Stimulated activated naive B cell treated with anti-CD40 and anti-IgM and Interleukin-4, amounts not matched to agents 10 μg/mL and 1 μg/mL and 100 μg/mL, for 72 hours (primary cell): ENCODE measurements around the gene TNFRSF6B.
"Not testable (repeated sequence)": the region's sequence is repeated elsewhere in the genome, so short reads cannot be mapped to it uniquely, and the experiment has no call there.

Experiments used
- ATAC-seq, 2 donors: fragments of 150-1000 bp; cut with Tn5 transposase; replicated peaks; 2 replicates each; pipeline ENCODE4 v1.10.0; 2021; ENCODE audit warnings: moderate library complexity in 1 of 2
- DNase-seq: peaks from one replicate; pipeline ENCODE4 v3.0.0; 2021
- H3K27ac Mint-ChIP-seq: one replicate; pipeline ENCODE4 v1.8.0; 2022; ENCODE audit warnings: mild to moderate bottlenecking, mixed read lengths
- H3K27me3 Mint-ChIP-seq, 2 donors: one replicate each; pipeline ENCODE4 v1.8.0; 2022; ENCODE audit warnings: mixed read lengths in 2 of 2
- H3K36me3 Mint-ChIP-seq, 2 donors: one replicate each; pipeline ENCODE4 v1.8.0; 2022; ENCODE audit warnings: mixed read lengths in 2 of 2, mild to moderate bottlenecking in 1 of 2
- H3K4me1 Mint-ChIP-seq, 2 donors: one replicate each; pipeline ENCODE4 v1.8.0; 2022; ENCODE audit warnings: mixed read lengths in 2 of 2, mild to moderate bottlenecking in 1 of 2
- H3K4me3 Mint-ChIP-seq, 2 donors: one replicate each; pipeline ENCODE4 v1.8.0; 2022; ENCODE audit warnings: mild to moderate bottlenecking in 2 of 2, mixed read lengths in 2 of 2, moderate library complexity in 1 of 2
- H3K9me3 Mint-ChIP-seq, 2 donors: one replicate each; pipeline ENCODE4 v1.8.0; 2022; ENCODE audit warnings: mixed read lengths in 2 of 2, mild to moderate bottlenecking in 1 of 2

TNFRSF6B gene

DNA sequence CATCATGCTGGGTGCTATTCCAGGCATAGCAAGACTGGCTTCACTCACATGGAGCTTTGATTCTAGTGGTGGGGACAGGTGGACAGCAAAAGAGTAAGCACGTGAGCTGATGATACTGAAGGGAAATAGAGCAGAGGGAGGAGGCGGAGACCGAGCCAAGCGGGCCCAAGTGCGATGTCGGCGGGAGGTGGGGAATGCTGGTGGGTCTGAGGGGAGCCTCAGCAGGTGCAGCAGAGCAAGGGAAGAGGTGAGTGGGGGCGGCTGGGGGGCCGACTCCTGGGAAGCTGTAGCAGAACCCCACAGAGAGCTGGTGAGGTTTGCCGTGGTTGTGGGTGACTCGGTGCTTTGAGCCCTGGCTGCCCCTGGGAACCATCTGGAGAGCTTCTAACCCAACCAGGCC, 28.1 kb upstream of the TNFRSF6B start:
- no peak for DNase-seq
- Mint-ChIP-seq H3K4me1 (no peaks in the 10 kb centered on the region), H3K27ac (no peak overlapping the region), H3K4me3 (no peak overlapping the region), H3K27me3 (no peaks in the 10 kb centered on the region), H3K9me3 (no peaks in the 10 kb centered on the region), H3K36me3 (peaks cover 34 to 52% of the 10 kb centered on the region in 2 donors)
- no peak for ATAC-seq

DNA sequence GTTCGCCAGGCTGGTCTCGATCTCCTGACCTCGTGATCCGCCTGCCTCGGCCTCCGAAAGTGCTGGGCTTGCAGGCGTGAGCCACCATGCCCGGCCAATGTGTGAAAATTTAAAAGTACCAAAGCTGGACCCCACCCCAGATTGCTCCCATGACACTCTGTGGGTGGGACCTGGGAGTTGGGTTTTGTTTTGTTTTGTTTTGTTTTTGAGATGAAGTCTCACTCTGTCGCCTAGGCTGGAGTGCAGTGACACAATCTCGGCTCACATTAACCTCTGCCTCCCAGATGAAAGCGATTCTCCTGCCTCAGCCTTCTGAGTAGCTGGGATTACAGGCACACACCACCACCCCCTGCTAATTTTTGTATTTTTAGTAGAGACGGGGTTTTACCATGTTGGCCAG, 24.8 kb upstream of the TNFRSF6B start:
- not testable (repeated sequence) for ATAC-seq

DNA sequence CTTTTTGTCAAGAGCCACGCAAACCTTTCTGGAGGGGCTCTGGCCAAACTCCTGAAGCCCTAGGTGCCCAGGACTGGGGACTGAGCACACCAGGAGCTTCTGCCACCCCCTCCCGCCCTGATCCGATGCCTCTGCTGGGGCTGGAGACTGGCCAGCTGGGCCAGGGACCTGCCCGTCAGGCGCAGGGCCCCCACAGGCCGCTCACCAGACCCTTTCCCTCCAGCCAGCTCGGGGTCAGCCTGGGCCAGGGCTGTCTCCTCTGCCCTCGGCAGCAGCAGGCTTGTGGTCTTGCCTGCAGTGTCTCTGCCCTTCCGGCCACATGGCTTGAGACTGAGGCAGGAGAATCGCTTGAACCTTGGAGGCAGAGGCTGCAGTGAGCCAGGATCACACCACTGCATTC, 23.8 kb upstream of the TNFRSF6B start:
- DNase-seq (no peak), ATAC-seq (no peak)
- H3K4me1 Mint-ChIP-seq: no peaks in the 10 kb centered on the region
- no peaks in the 10 kb centered on the region for H3K9me3 Mint-ChIP-seq
- peaks cover 44 to 52% of the 10 kb centered on the region in 2 donors for H3K36me3 Mint-ChIP-seq
- H3K27ac Mint-ChIP-seq: no peak overlapping the region
- no peaks in the 10 kb centered on the region for H3K27me3 Mint-ChIP-seq
- no peak overlapping the region for H3K4me3 Mint-ChIP-seq

More for the DNA sequence above, 24.8 kb upstream of the TNFRSF6B start:
- H3K36me3 Mint-ChIP-seq: peaks cover 46 to 51% of the 10 kb centered on the region in 2 donors
- H3K27ac Mint-ChIP-seq, H3K9me3 Mint-ChIP-seq, DNase-seq, H3K4me1 Mint-ChIP-seq, H3K27me3 Mint-ChIP-seq, H3K4me3 Mint-ChIP-seq: not testable (repeated sequence)

DNA sequence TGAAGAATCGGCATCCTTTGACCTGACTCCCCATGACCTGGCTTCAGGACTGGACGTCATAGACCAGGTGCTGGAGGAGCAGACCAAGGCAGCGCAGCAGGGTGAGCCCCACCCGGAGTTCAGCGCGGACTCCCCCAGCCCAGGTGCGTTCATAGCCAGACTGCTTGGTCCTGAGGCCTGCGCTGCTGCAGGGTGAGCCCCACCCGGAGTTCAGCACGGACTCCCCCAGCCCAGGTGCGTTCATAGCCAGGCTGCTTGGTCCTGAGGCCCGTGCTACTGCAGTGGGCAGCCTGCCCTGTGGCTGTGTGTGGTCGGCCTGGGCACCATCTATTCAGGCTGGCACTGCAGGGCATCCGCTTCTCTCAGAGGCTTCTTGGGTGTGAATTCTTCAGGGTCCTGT, 22.5 kb upstream of the TNFRSF6B start:
- H3K4me1 Mint-ChIP-seq: no peaks in the 10 kb centered on the region

DNA sequence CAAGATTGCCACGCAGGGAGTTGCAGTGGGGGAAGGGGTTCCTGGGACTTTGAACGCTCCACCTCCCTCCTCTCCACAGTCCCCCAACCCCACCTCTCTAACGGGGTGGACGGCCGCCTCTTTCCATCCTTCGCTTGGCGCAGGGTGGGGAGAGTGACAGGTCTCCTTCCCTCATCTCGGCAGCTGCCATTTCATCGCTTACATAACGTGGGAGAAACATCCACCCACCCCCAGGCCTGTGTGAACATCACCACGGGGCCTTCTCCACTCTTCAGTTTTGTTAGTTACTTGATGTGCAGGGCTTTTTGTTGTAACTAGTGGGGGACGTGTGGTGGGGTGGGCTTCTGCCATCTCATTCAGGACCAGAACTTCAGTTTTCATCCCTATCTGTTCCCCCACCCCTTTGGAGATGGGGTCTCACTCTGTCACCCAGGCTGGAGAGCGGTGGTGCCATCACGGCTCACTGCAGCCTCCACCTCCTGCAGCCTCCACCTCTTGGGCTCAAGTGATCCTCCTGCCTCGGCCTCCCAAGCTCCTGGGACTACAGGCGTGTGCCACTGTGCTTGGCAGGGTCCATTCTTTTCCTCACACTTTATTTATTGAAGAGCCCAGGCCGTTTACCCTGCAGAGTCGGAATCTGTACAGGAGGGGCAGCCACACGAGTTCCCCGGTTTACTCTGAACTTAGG, 20.6 kb upstream of the TNFRSF6B start:
- no peak for ATAC-seq
- Mint-ChIP-seq H3K9me3 (no peaks in the 10 kb centered on the region), H3K27ac (no peak overlapping the region)

More for the DNA sequence above, 22.5 kb upstream of the TNFRSF6B start:
- Mint-ChIP-seq H3K9me3 (no peaks in the 10 kb centered on the region), H3K36me3 (peaks cover 44 to 52% of the 10 kb centered on the region in 2 donors), H3K27me3 (no peaks in the 10 kb centered on the region), H3K27ac (no peak overlapping the region), H3K4me3 (no peak overlapping the region)
- no peak for DNase-seq
- ATAC-seq: no peak

DNA sequence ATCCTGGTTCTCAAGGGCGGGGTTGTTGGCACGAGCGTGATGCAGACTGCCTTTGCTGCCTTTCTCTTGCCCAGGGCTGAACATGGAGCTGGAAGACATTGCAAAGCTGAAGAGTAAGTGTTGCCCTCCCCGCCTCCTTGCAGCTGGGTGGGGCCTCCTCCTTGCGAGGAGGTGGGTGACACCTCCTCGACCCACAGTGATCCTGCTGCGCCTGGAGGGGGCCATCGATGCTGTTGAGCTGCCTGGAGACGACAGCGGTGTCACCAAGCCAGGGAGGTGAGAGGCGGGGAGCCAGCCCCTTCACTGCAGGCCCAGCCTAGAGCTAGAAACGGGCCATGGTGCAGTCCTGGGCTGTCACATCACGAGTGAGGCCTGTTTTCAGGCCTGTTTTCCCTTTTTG, 18.4 kb upstream of the TNFRSF6B start:
- no peak overlapping the region for H3K4me3 Mint-ChIP-seq

More for the DNA sequence above, 20.6 kb upstream of the TNFRSF6B start:
- no peak for DNase-seq
- Mint-ChIP-seq H3K36me3 (peaks cover 40 to 49% of the 10 kb centered on the region in 2 donors), H3K27me3 (no peaks in the 10 kb centered on the region), H3K4me1 (no peaks in the 10 kb centered on the region), H3K4me3 (no peak overlapping the region)

DNA sequence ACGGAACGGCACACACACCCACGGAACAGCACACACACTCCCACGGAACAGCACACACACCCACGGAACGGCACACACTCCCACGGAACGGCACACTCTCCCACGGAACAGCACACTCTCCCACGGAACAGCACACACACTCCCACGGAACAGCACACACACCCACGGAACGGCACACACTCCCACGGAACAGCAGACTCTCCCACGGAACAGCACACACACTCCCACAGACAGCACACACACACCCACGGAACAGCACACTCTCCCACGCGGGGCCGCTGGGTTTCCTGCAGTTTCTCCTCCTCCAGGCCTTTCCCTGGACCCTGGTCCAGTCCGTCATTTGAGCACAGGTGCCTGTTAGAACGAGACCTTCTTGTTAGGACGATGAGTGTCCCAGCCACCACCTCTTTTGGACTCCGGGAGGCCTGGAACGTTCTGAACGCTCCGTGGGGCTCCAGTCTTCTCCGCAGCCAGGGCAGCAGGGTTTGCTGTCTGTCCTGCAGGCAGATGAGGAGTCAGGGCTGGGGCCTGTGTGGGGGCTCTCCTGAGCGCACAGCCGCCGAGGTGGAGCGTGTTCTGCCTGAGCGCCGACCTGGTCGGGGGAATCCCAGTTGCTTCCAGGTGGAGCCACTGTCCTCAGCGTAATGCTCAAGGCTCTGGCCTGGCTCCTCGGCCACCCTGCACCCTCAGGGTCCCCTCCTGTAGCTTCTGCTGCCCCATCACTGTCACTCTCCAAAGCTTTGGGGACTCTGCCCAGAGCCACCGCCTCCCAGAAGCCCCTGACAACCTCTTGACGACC, 17.6 kb upstream of the TNFRSF6B start:
- Mint-ChIP-seq H3K36me3 (peaks cover 41 to 42% of the 10 kb centered on the region in 2 donors), H3K4me1 (no peaks in the 10 kb centered on the region), H3K9me3 (no peaks in the 10 kb centered on the region), H3K4me3 (no peak overlapping the region), H3K27me3 (no peaks in the 10 kb centered on the region), H3K27ac (no peak overlapping the region)
- no peak for DNase-seq
- ATAC-seq: no peak

More for the DNA sequence above, 18.4 kb upstream of the TNFRSF6B start:
- no peak for ATAC-seq
- no peak overlapping the region for H3K27ac Mint-ChIP-seq
- H3K36me3 Mint-ChIP-seq: peaks cover 40% of the 10 kb centered on the region in 2 donors
- H3K9me3 Mint-ChIP-seq: no peaks in the 10 kb centered on the region
- no peaks in the 10 kb centered on the region for H3K4me1 Mint-ChIP-seq
- DNase-seq: no peak
- no peaks in the 10 kb centered on the region for H3K27me3 Mint-ChIP-seq

DNA sequence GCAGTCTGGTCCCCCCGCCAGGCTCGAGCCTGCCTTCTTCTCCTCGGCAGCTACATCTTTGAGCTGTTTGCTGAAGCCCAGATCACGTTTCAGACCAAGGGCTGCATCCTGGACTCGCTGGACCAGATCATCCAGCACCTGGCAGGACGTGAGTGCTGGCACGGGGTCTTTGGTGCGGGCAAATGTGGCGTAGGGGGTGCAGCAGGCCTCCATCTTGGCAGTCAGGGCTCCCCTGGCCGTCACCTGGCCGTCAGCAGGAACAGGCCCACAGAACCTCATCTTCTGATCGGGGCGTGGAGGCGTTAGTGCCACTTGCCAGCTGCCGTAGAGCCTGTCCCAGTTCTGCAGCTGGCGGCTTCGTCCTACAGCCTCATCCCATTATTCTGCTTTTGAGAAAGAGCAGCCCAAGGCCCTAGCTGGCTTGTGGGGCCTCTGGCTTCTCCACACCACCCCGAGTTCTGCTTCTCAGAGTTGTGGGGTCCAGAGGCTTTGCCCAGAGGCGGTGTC, 16.6 kb upstream of the TNFRSF6B start:
- Mint-ChIP-seq H3K27me3 (no peaks in the 10 kb centered on the region), H3K4me3 (no peak overlapping the region), H3K27ac (no peak overlapping the region), H3K36me3 (peaks cover 41 to 43% of the 10 kb centered on the region in 2 donors), H3K9me3 (no peaks in the 10 kb centered on the region), H3K4me1 (no peaks in the 10 kb centered on the region)
- ATAC-seq (no peak), DNase-seq (no peak)

DNA sequence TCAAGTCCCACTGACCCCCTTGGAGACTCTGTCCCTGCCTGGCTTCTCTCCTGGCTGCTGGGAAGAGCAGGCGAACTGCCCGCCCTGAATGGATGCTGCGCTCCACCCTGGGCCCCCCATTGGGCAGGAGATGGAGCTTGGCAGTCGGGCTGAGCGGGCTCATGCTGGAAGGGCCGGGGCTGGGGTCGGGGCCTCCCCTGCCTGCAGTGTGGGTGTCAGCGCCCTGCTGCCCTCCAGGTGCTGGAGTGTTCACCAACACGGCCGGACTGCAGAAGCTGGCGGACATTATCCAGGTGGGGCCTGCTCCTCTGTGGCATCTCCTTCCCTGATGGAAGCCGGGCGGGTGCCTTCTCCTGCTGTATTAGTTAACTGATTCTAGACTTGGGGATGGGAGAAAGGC, 16.0 kb upstream of the TNFRSF6B start:
- Mint-ChIP-seq H3K36me3 (peaks cover 38 to 43% of the 10 kb centered on the region in 2 donors), H3K4me3 (no peak overlapping the region), H3K27ac (no peak overlapping the region), H3K27me3 (no peaks in the 10 kb centered on the region), H3K9me3 (no peaks in the 10 kb centered on the region), H3K4me1 (no peaks in the 10 kb centered on the region)
- DNase-seq (no peak), ATAC-seq (no peak)

DNA sequence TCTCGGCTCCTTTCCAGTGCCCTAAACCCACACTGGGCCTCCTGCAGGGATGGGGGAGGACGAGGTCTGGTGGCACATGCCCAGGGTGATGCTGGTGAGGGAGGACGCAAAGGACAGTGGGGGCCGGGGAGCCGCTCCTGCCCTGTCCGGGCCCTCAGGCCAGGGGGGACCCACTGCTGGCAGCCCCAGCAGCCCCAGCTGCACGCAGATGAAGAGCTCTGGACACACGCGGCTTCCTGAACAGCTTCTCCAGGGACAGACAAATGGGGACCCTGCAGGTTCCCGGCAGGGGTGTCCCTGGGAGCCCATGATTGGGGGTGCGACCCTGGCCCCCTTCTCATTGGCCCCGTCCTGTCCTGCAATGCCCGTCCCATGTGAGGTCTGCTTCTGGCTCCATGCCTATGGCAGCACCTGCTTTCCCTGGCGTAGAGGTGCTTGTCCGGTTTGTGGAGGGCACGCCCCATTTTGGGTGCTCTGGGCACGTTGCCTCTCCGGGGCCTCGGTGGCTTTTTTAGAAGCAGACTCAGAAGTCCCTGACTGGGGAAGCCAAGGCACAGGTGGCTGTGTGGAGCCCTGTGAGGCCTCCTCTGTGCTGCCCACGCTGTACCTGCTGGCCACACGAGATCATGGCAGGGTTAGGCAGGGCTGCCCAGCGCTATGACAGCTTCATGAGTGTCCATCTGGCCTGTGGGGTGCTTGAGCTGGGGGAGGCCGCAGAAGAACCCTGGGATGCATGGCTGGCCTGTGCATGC, 15.4 kb upstream of the TNFRSF6B start:
- peaks cover 32 to 37% of the 10 kb centered on the region in 2 donors for H3K36me3 Mint-ChIP-seq
- ATAC-seq: no peak

DNA sequence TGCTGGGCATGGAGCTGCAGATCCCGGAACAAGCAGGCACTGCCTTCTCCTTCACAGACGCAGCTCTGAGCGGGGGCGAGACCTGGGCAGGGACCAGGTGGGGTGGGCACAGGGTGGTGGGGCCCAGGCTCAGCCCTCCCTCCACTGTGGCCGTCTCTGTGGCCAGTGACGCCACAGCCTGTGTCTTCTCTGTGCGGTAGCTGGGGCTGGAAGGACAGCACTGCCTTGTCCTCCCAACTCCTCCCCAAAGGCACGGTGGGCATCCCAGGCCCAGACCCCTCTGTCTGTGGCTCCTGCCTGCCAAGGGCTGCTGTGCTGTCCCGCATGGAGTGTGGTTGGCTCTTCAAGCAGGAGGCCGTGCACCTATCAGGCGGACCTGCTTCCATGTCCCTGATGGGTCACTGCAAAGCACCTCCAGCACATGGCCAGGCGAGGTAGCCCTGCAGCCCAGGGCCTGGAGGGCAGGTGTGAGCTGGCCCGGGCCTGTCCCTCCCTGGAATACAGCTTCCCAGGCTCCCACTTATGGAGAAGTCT, 14.8 kb upstream of the TNFRSF6B start:
- Mint-ChIP-seq H3K9me3 (no peaks in the 10 kb centered on the region), H3K27ac (no peak overlapping the region), H3K27me3 (no peaks in the 10 kb centered on the region), H3K4me1 (peaks cover 0 to under 1% of the 10 kb centered on the region in 2 donors), H3K4me3 (no peak overlapping the region), H3K36me3 (peaks cover 27 to 32% of the 10 kb centered on the region in 2 donors)
- no peak for DNase-seq
- no peak for ATAC-seq

More for the DNA sequence above, 15.4 kb upstream of the TNFRSF6B start:
- H3K4me1 Mint-ChIP-seq: no peaks in the 10 kb centered on the region
- DNase-seq: no peak
- H3K9me3 Mint-ChIP-seq: no peaks in the 10 kb centered on the region
- H3K4me3 Mint-ChIP-seq: no peak overlapping the region
- H3K27ac Mint-ChIP-seq: no peak overlapping the region
- no peaks in the 10 kb centered on the region for H3K27me3 Mint-ChIP-seq

DNA sequence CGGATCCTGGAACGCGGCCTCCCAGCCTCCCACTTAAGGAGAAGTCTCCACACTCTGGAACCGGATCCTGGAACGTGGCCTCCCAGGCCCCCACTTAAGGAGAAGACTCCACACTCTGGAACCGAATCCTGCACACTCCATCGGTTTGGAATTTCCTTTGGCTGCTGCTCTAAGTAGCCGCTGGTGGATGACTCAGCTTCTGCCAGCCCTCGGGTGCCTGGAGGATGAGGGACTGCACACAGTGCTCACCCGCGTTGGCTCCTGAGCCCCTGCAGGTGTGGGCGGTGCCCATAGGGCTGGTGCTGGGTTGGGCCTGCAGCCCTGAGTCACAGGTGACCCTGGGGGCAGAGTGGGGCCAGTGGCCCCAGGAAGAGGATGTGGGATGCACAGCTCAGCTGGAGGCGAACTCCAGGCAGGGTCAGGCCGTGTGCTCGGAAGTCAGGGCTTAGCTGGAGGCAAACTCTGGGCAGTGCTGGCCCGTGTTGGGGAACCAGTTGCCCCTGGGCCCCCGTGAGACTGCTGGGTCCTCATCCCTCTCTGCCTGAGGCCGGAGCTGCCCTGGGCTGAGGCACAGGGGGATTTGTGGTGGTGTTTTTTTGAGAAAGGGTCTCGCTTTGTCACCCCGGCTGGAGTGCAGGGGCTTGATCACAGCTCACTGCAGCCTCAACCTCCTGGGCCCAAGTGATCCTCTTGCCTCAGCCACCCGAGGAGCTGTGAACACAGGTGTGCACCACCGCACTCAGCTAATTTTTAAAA, 13.9 kb upstream of the TNFRSF6B start:
- Mint-ChIP-seq H3K4me1 (peaks cover 3 to 9% of the 10 kb centered on the region in 2 donors), H3K36me3 (peaks cover 23 to 26% of the 10 kb centered on the region in 2 donors), H3K27me3 (no peaks in the 10 kb centered on the region), H3K9me3 (no peaks in the 10 kb centered on the region), H3K27ac (no peak overlapping the region), H3K4me3 (no peak overlapping the region)
- no peak for DNase-seq
- no peak for ATAC-seq

DNA sequence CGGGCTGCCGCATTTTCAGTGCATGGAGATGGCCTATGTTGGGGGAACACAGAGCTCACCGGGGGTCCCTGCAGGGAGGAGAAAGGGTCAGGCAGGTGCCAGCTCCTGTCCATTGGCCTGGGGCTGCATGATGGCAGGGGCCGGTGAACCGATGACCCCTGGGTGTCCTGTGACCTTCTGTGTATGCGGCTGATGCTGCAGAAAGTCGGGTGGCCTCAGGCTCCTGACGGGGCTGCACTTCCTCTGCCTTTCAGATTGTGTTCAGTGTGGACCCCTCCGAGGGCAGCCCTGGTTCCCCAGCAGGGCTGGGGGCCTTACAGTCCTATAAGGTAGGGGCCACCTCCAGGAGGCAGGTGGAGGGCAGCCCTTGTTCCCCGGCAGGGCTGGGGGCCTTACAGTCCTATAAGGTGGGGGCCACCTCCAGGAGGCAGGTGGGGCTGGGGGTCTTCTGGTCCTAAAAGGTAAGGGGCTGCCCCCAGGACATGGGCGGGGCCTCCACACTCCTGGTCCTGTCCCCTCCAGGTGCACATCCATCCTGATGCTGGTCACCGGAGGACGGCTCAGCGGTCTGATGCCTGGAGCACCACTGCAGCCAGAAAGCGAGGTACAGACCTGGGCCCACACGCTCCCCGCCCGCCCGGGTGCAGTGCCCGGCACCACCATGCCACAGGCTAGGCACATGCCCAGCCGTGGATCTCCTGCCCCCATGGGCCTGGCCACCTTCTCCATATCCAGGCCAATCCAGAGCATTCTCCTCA, 11.0 kb upstream of the TNFRSF6B start:
- H3K4me1 Mint-ChIP-seq: peaks cover 3 to 17% of the 10 kb centered on the region in 2 donors
- H3K9me3 Mint-ChIP-seq: no peaks in the 10 kb centered on the region
- no peak overlapping the region for H3K4me3 Mint-ChIP-seq
- no peak for DNase-seq
- no peak overlapping the region for H3K27ac Mint-ChIP-seq
- peaks cover 10 to 13% of the 10 kb centered on the region in 2 donors for H3K36me3 Mint-ChIP-seq
- ATAC-seq: no peak
- H3K27me3 Mint-ChIP-seq: no peaks in the 10 kb centered on the region
